CD8-positive, alpha-beta memory T cell (primary cell): ENCODE results near the gene TMTC1. TPM values are rescaled to one million over a fixed set of nuclear protein-coding genes. Genes with fewer than 3 reads are reported as not detected.

Experiments
- CTCF ChIA-PET: fragments of 350-600 bp; sonication (Branson Sonifier 250); formaldehyde crosslinking; loops from one replicate; lab custom pipeline; 2021; ENCODE audit warnings: antibody characterized with exemption; lab: Charles Lee
- POLR2A ChIA-PET: fragments of 350-600 bp; sonication (Branson Sonifier 250); formaldehyde crosslinking; loops from one replicate; lab custom pipeline; 2021; ENCODE audit warnings: antibody characterized with exemption; lab: Charles Lee
- DNase-seq, 5 donors: peaks; one replicate each; pipeline versions ENCODE4 v3.0.0 to v3.0.0-alpha.2; 2020 to 2022; ENCODE audit warnings: mixed read lengths in 1 of 5
- H3K27ac ChIP-seq: one replicate; pipeline ENCODE4 v1.7.0; 2013; ENCODE audit warnings: low read depth, mild to moderate bottlenecking, low read length, moderate library complexity
- H3K27me3 ChIP-seq: 2 replicates; pipeline ENCODE4 v1.7.0; 2013; ENCODE audit warnings: low read length, mild to moderate bottlenecking; ENCODE audit not compliant: insufficient read depth, poor library complexity, severe bottlenecking
- H3K36me3 ChIP-seq: 2 replicates; pipeline ENCODE4 v1.7.0; 2013; ENCODE audit warnings: mild to moderate bottlenecking, low read length, moderate library complexity; ENCODE audit not compliant: insufficient read depth
- H3K4me1 ChIP-seq: 2 replicates; pipeline ENCODE4 v1.7.0; 2013; ENCODE audit warnings: mild to moderate bottlenecking, low read length, moderate library complexity; ENCODE audit not compliant: insufficient read depth
- H3K4me3 ChIP-seq: 2 replicates; pipeline ENCODE4 v1.7.0; 2013; ENCODE audit warnings: mild to moderate bottlenecking, low read length
- H3K9me3 ChIP-seq: 2 replicates; pipeline ENCODE4 v1.7.0; 2013; ENCODE audit warnings: mild to moderate bottlenecking, low read length
- H3K27ac Mint-ChIP-seq, 8 donors: one replicate each; pipeline ENCODE4 v1.8.0; 2020 to 2021; ENCODE audit warnings: mixed read lengths in 8 of 8, mild to moderate bottlenecking in 6 of 8, inconsistent platforms in 3 of 8, moderate library complexity in 3 of 8
- H3K27me3 Mint-ChIP-seq, 2 donors: one replicate each; pipeline ENCODE4 v1.8.0; 2020 to 2021; ENCODE audit warnings: mixed read lengths in 2 of 2, mild to moderate bottlenecking in 1 of 2, moderate library complexity in 1 of 2
- H3K36me3 Mint-ChIP-seq, 3 donors: one replicate each; pipeline ENCODE4 v1.8.0; 2020 to 2021; ENCODE audit warnings: mixed read lengths in 3 of 3, inconsistent platforms in 1 of 3, mild to moderate bottlenecking in 1 of 3
- H3K4me1 Mint-ChIP-seq, 3 donors: one replicate each; pipeline ENCODE4 v1.8.0; 2020 to 2021; ENCODE audit warnings: mixed read lengths in 3 of 3, inconsistent platforms in 1 of 3, mild to moderate bottlenecking in 1 of 3
- H3K4me3 Mint-ChIP-seq, 7 donors: one replicate each; pipeline ENCODE4 v1.8.0; 2020 to 2021; ENCODE audit warnings: mixed read lengths in 7 of 7, mild to moderate bottlenecking in 6 of 7, moderate library complexity in 4 of 7, inconsistent platforms in 2 of 7
- H3K9me3 Mint-ChIP-seq, 5 donors: one replicate each; pipeline ENCODE4 v1.8.0; 2020 to 2022; ENCODE audit warnings: mixed read lengths in 5 of 5, mild to moderate bottlenecking in 3 of 5, moderate library complexity in 2 of 5, inconsistent platforms in 1 of 5
- polyA plus RNA-seq: library from polyadenylated mRNA; unstranded; fragments of 300-500 nt; fragmentation: Illumina TruSeq; gene quantifications from one replicate; pipeline ENCODE4 v1.2.3, GENCODE V29; 2021
- total RNA-seq, 2 experiments: library from RNA; stranded (reverse); gene quantifications; one replicate each; pipeline ENCODE4 v1.2.3, GENCODE V29; 2021

Gene TMTC1
- total and polyA plus RNA-seq, 3 experiments from 2014 or later = not detected

DNA sequence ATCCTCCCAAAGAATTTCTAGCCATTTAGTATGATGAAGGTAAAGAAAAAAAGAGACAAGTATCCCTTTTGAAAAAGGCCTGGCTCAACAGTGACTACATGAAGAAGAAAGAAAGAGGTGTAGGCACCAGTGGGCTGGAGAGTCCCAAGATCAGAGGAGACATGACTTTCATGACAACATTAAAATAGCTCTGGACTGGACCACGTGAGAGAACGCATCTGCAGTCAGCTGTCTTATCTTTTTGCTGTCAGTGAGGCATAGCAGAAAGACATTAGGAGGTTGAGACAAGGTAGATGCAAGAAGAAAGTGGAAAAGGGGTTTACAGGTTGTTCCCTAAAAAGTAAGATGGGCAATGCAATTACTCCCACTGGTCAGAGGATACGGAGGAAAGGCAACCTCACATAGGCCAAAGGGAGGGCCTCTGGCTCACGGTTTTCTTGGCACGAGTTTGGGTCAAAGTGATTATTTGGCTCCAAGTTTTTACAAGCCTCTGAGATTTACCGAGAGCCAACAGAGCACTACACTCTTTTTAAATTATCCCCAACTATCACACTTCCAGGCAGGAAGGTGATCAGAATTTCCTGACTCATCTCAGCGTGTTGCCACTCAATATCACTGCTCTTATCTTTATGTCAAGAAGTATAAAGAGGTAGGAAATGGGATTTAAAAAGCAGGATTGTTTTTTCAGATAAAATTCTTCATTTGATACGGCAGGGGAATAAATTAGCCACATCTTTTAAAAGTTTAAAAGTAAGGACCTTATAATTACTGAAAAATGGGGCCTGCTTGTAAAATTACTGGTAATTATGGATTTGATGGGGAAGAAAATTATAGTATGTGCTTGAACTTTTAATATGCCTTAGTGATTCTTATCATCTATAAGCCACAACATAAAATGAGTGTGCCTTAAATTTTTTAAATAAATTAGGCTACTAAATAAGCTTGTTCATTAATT is 29.2 kb downstream of the TMTC1 start:
- Histone ChIP-seq H3K9me3 (no peaks in the 10 kb centered on the region), H3K4me1 (no peaks in the 10 kb centered on the region), H3K4me3 (no peak overlapping the region), H3K27me3 (no peaks in the 10 kb centered on the region), H3K27ac (no peak overlapping the region), H3K36me3 (no peaks in the 10 kb centered on the region)
- Mint-ChIP-seq H3K27ac (no peak overlapping the region), H3K4me1 (no peaks in the 10 kb centered on the region), H3K4me3 (no peak overlapping the region), H3K27me3 (peaks cover 0 to 3% of the 10 kb centered on the region in 2 donors), H3K36me3 (no peaks in the 10 kb centered on the region), H3K9me3 (peaks cover 0 to 6% (median 0%) of the 10 kb centered on the region in 5 donors)
- no peak for DNase-seq
- ChIA-PET CTCF (no interaction called here), POLR2A (no interaction called here)

DNA sequence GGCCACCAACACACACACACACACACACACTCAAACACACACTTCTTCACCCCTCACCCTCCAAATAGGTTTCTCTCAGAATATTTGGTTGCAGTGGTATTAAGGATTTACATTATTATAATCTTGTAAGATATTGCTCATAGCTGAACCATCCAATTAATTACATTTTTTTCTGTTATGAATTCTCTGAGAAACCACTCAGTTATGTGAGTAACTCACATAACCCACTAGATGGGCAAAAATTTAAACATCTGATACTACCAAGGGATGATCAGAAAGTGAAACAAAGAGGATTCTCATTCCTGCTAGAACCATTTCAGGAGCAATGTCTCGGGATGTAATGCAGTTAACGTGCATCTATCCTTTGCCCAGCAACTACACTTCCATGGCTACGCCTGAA is 31.6 kb downstream of the TMTC1 start:
- peaks cover 0 to 2% of the 10 kb centered on the region in 2 donors for H3K27me3 Mint-ChIP-seq

DNA sequence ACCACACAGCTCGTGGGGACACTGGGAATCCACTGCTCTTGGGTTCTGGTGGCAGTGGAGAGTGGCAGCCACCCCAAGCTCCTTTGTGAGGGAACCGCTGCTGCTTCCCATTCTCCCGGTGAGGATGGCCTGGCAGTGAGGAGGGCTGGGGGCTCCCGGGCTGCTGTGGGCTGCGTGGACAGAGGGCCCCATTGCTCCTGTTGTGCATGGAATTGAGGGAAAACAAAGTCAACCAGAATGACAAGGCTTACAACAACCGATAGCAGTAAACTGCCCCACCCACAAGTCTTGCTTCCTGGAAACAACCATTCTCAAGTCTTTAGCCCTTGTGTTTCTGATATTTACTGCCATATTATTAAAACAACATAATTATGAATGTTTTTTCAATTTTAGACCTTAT is 32.1 kb downstream of the TMTC1 start:
- Mint-ChIP-seq H3K4me3 (no peak overlapping the region), H3K36me3 (no peaks in the 10 kb centered on the region), H3K4me1 (no peaks in the 10 kb centered on the region), H3K9me3 (peaks cover 0 to 7% (median 0%) of the 10 kb centered on the region in 5 donors), H3K27me3 (peaks cover 0 to 2% of the 10 kb centered on the region in 2 donors), H3K27ac (no peak overlapping the region)
- H3K27ac ChIP-seq = no peak overlapping the region
- no peaks in the 10 kb centered on the region for H3K27me3 ChIP-seq
- DNase-seq = no peak
- H3K9me3 ChIP-seq = no peaks in the 10 kb centered on the region
- no peaks in the 10 kb centered on the region for H3K36me3 ChIP-seq
- ChIA-PET CTCF (no interaction called here), POLR2A (no interaction called here)
- H3K4me1 ChIP-seq = no peaks in the 10 kb centered on the region
- H3K4me3 ChIP-seq = no peak overlapping the region

More for the DNA sequence above, 31.6 kb downstream of the TMTC1 start:
- Histone ChIP-seq H3K9me3 (no peaks in the 10 kb centered on the region), H3K27me3 (no peaks in the 10 kb centered on the region), H3K4me3 (no peak overlapping the region), H3K27ac (no peak overlapping the region), H3K4me1 (no peaks in the 10 kb centered on the region), H3K36me3 (no peaks in the 10 kb centered on the region)
- CTCF ChIA-PET = no interaction called here
- Mint-ChIP-seq H3K36me3 (no peaks in the 10 kb centered on the region), H3K4me1 (no peaks in the 10 kb centered on the region), H3K9me3 (peaks cover 0 to 7% (median 0%) of the 10 kb centered on the region in 5 donors), H3K4me3 (no peak overlapping the region), H3K27ac (no peak overlapping the region)
- no peak for DNase-seq
- POLR2A ChIA-PET = no interaction called here

DNA sequence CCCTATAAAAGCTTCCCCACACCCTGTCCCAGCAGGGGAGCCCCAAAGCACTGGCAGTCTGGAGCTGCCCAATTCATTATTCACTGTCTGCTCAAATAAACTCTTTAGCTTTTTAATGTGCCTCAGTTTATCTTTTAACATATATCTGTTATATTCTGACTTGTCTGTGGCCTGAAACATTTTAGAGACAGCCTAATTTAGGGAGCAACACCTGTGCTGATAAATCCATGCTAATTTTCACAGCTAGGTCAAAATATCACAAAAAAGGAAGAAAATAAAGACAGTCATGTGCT is 32.9 kb downstream of the TMTC1 start:
- no peaks in the 10 kb centered on the region for H3K9me3 ChIP-seq
- H3K4me1 ChIP-seq = no peaks in the 10 kb centered on the region
- Mint-ChIP-seq H3K27ac (no peak overlapping the region), H3K36me3 (no peaks in the 10 kb centered on the region), H3K4me1 (no peaks in the 10 kb centered on the region), H3K4me3 (no peak overlapping the region), H3K27me3 (peaks cover 0 to 2% of the 10 kb centered on the region in 2 donors), H3K9me3 (peaks cover 0 to 7% (median 0%) of the 10 kb centered on the region in 5 donors)
- ChIA-PET POLR2A (no interaction called here), CTCF (no interaction called here)
- H3K27me3 ChIP-seq = no peaks in the 10 kb centered on the region
- no peak for DNase-seq
- H3K36me3 ChIP-seq = no peaks in the 10 kb centered on the region
- H3K27ac ChIP-seq = no peak overlapping the region
- no peak overlapping the region for H3K4me3 ChIP-seq

DNA sequence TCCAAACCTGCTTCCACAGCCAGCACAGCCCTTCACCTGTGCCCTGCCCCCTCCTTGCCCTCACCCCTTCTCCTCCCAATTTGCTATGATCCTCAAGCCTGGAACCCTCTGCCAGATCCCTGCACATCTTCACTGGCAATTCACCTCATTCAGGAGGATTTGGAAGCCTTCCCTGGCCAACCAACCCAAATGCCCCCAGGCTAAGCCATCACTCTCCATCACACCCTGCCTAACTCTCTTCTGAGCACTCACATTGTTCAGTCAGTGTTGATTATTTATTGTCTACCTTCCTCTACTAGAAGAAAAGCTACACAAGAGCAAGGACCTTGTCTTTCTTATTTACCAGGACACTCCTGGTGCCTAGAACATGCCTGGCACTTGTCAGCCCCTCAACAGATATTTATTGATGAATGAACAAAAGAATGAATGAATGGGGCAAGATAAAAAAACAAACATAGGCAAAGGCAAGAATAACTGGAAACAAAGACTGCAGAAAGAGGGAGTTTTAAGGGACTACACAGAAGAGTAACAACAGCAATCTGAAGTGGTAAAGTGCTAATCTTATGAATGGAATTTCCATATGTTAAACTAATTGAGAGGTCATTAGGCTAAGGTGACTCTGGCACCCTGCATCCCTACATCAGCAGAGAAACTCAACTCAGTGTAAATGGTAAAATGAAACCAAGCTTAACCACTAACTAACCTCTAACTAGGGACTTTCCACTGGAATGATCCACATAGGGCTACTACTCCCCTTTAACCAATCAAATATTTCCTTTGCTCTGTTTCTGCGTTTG is 33.4 kb downstream of the TMTC1 start:
- no peaks in the 10 kb centered on the region for H3K36me3 Mint-ChIP-seq
- CTCF ChIA-PET = no interaction called here

DNA sequence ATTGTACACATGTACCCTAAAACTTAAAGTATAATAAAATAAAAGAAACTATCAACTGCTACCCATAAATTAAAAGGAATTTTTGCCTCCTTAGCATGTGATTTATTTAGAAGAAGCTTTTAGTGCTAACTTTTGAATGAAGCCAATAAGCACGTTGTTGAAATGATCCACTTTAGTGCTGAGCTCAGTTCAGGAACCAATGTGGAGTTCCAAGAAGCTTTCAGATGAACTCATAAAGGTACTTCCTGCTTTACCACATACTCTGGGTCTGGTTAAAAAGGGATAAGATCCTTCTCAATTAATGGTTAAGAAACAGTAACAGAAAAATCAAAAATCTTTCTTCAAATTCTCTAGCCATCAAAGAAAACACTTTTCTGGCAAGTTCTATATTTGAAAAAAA is 39.4 kb downstream of the TMTC1 start:
- Histone ChIP-seq H3K4me1 (no peaks in the 10 kb centered on the region), H3K27me3 (no peaks in the 10 kb centered on the region), H3K27ac (no peak overlapping the region), H3K9me3 (no peaks in the 10 kb centered on the region), H3K36me3 (no peaks in the 10 kb centered on the region), H3K4me3 (no peak overlapping the region)
- POLR2A ChIA-PET = no interaction called here
- Mint-ChIP-seq H3K27ac (no peak overlapping the region), H3K27me3 (no peaks in the 10 kb centered on the region), H3K4me1 (no peaks in the 10 kb centered on the region), H3K36me3 (no peaks in the 10 kb centered on the region), H3K4me3 (no peak overlapping the region), H3K9me3 (peaks cover 0 to 4% (median 0%) of the 10 kb centered on the region in 5 donors)
- no peak for DNase-seq
- CTCF ChIA-PET = no interaction called here

More for the DNA sequence above, 33.4 kb downstream of the TMTC1 start:
- Mint-ChIP-seq H3K27me3 (peaks cover 0 to 2% of the 10 kb centered on the region in 2 donors), H3K27ac (no peak overlapping the region), H3K4me1 (no peaks in the 10 kb centered on the region), H3K9me3 (peaks cover 0 to 9% (median 0%) of the 10 kb centered on the region in 5 donors), H3K4me3 (no peak overlapping the region)
- DNase-seq = no peak
- H3K4me3 ChIP-seq = no peak overlapping the region
- H3K36me3 ChIP-seq = no peaks in the 10 kb centered on the region
- no peaks in the 10 kb centered on the region for H3K27me3 ChIP-seq
- H3K27ac ChIP-seq = no peak overlapping the region
- POLR2A ChIA-PET = no interaction called here
- no peaks in the 10 kb centered on the region for H3K4me1 ChIP-seq
- H3K9me3 ChIP-seq = no peaks in the 10 kb centered on the region

DNA sequence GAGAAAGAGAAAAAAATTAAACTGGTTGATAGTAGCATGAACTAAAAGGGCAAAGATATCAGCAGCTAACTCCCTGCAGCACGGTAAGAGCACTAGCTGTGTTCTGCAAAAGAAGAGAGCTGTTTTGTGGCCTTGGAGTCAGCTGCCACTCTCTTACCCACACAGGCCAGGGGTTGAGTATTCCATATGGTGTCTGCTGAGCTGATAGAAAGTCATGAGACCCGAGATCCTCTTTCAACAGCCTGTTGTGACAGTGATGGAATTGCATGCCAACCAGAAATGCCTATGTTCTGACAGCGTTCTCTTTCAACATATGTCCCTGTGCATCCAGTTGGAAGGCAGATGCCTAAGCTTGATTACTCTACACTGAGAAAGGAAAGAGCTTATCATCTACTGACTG is 39.9 kb downstream of the TMTC1 start:
- H3K4me3 ChIP-seq = no peak overlapping the region
- H3K36me3 Mint-ChIP-seq = no peaks in the 10 kb centered on the region
- H3K36me3 ChIP-seq = no peaks in the 10 kb centered on the region
- ChIA-PET CTCF (no interaction called here), POLR2A (no interaction called here)
- H3K27ac Mint-ChIP-seq = no peak overlapping the region
- H3K9me3 ChIP-seq = no peaks in the 10 kb centered on the region
- no peaks in the 10 kb centered on the region for H3K4me1 ChIP-seq
- H3K4me3 Mint-ChIP-seq = no peak overlapping the region
- no peak for DNase-seq
- H3K9me3 Mint-ChIP-seq = peaks cover 0 to 4% (median 0%) of the 10 kb centered on the region in 5 donors
- H3K27me3 ChIP-seq = no peaks in the 10 kb centered on the region
- no peaks in the 10 kb centered on the region for H3K27me3 Mint-ChIP-seq
- H3K27ac ChIP-seq = no peak overlapping the region
- H3K4me1 Mint-ChIP-seq = no peaks in the 10 kb centered on the region

DNA sequence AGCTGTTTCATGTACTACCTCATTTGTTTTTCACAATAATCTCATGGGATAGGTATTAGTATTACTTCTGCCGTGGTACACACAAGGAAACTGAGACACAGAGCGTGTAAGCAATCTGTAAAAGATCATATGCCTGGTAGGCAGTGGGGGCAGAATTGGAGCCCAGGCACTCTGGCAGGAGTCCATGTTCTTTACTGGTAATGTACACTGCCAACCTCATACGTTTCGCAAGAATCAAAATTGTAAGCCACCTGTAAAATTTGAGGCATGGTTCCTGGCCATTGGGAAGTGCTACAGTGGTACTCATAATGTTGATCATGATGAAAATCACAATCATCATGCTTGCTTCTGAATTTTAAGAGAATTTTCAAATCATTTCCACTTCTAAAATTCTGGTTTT is 40.7 kb downstream of the TMTC1 start:
- Mint-ChIP-seq H3K4me3 (no peak overlapping the region), H3K27ac (no peak overlapping the region), H3K9me3 (peaks cover 0 to 4% (median 0%) of the 10 kb centered on the region in 5 donors), H3K36me3 (no peaks in the 10 kb centered on the region), H3K4me1 (no peaks in the 10 kb centered on the region), H3K27me3 (no peaks in the 10 kb centered on the region)
- POLR2A ChIA-PET = no interaction called here
- Histone ChIP-seq H3K27me3 (no peaks in the 10 kb centered on the region), H3K9me3 (no peaks in the 10 kb centered on the region), H3K36me3 (no peaks in the 10 kb centered on the region), H3K4me1 (no peaks in the 10 kb centered on the region), H3K4me3 (no peak overlapping the region), H3K27ac (no peak overlapping the region)
- DNase-seq = no peak
- CTCF ChIA-PET = no interaction called here
